ENCODE results near the gene FEZF1.
"Not testable (repeated sequence)": the region's sequence is repeated elsewhere in the genome, so short reads cannot be mapped to it uniquely, and the experiment has no call there.

The FEZF1 gene

GRCh38 chr7:122306320-122307227 lies 2.0 kb upstream of the FEZF1 start:
- no peak for DNase-seq

GRCh38 chr7:122305475-122306319 lies 1.1 kb upstream of the FEZF1 start:
- peak; percentile 58 for DNase-seq

GRCh38 chr7:122304996-122305421 lies 459 bp upstream of the FEZF1 start:
- no peak for DNase-seq

- no peak for DNase-seq
Measured at GRCh38 chr7:122303531-122304318, 825 bp downstream of the FEZF1 start.

DNA sequence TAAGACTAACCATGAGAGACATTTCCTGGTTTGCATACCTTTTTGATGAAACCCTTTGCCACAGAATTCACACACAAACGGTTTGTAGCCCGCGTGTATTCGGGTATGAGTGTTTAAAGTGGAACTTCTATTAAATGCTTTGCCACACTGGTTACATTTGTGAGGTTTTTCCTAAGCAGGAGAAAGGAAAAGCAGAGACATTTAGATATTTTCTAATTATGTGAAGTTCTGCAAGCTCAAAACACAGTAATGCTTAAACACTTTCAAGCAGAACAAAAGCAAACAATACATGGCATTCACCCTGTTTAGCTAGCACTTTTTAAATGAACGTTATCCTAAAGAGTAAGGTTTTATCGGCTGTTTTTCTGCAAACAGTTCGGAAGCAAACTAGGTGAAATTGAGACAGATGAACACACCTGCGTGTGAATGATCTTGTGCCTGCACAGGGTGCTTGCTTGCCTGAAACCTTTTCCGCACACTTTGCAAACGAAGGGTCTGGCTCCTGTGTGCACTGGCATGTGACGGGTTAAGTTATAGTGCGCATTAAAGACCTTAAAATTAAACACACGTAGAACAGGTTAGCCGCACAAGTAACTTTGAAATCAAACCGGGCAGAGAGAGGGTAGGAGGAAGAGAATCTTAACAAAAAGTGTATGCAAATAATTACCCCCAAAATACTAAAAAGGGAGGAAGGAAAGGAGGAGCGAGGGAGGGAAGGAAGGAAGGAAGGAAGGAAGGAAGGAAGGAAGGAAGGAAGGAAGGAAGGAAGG lies 1.6 kb downstream of the FEZF1 start:
- no peak for DNase-seq

DNA sequence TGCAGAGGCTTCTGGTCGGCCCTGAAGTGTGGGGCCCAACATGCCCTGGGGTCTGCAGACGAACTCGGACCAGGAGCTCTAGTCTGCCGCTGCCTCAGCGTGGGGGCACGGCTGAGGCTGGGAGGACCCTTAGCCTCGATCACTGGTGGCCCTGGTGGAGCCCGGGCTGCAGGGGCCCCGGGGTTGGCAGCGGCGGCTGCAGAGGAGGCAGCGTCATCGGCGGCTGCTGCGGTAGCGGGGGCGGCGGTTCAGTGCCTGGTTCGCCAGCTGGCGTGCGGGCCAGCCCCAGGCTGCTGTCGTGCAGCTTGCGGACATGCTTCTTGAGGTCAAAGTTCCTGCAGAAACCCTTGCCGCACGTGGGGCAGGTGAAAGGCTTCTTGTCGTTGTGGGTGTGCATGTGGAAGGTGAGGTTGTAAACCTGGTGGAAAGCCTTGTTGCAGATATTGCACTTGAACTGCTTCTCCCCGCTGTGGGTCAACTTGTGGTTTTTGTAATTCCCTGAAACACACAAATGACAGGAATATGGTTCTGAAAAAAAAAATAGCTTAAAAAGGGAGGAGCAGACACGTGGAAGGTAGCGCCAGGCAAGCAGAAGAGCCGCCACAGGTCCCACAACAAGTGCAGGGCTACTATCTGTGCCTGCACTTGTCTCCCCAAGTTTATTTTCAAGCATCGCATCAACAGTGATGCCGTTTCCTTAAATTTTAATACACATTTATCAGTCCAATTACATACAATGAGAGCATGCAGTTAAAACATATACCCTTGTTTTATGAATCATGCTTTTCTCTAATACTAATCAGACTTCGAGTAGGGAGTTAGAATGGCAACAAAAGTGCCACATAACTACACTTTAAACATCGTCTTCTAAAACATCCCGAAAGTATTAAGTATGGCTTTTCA lies 2.4 kb downstream of the FEZF1 start:
- DNase-seq, result no peak

DNA sequence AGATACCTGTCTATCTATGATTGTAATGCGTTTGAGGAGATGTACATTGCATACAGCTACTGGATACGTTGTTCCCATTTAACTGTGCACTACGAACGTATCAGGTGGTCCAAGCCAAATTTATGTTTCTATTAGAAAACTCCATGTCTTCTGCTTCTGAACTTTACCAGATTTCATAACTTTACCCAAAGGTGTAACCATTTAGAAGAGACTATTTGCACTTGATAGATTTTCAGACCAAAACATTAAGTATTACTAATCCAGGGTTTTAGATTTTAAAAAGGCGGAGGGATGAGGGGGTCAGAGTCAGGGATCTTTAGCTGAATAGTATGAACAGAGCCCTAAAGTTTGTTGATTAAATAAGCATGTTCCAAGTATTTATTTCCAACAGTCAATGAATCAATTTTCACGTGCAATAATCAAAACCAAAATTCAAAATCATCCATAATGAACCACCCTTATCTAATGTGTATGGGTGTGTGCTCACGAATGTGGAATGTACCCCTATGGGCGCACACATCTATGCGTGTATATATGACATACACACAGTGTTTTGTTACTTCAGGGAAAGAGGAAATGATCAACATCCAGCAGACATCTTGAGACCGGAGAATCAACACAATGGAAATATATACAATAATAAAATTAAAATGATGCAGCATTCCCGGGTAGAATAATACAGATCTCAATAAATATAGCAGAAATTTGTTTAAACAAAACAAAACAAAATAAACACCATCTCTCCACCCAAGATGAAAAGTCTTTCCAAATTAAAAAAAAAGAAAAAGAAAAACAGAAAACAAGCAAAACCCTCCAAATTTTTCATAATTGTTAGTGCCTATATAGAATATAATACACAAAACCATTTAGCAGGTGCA lies 3.4 kb downstream of the FEZF1 start:
- no peak for DNase-seq

- no peak for DNase-seq
Measured at GRCh38 chr7:122300211-122300932, 4.2 kb downstream of the FEZF1 start.

DNA sequence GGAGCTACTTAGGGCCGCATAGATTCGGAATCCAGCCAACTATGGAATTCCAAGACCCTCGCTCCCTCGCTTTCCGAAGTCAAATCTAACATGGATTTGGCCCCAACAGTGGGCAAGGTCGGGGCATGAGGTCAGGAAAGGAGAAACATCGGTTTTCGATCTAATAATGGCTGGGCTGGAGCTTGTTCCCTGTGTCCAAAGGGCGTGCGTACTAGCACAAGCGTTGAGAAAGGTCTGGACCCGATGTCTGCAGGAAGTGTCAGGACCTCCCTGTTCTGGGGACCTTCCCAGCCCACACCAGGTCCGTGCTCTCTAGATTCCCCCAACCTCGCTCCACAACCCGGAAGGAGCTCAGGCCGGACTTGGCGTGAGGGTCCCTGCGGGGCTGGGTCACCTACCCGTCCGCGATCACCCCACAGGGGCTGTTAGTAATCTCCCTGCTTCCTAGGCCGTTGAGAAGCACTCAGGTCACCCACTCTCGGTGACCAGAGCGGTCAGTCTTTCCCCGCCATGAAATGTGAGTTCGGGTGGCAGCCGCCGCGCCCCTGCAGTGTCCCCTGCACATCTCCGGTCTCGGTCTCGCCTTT lies 4.8 kb downstream of the FEZF1 start:
- DNase-seq, result no peak

DNA sequence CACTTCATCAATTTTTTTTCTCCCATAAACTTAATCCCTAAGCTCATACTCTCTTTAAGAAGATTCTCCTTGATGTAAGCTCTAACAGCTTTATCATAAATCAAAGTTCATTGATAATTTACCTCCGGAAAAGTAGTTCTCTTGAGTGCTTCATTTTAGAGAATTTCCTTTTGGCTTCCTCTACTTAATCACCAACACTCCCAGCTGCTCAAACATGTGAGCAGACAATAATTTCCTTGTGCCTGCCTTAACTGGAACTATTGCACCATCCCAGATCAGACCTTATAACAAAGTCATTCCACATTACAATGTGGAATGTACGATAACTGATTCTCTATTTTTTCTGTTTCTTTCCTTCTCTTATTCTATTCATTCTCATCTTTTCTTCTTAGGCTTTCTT lies 5.9 kb downstream of the FEZF1 start:
- DNase-seq, result no peak

DNA sequence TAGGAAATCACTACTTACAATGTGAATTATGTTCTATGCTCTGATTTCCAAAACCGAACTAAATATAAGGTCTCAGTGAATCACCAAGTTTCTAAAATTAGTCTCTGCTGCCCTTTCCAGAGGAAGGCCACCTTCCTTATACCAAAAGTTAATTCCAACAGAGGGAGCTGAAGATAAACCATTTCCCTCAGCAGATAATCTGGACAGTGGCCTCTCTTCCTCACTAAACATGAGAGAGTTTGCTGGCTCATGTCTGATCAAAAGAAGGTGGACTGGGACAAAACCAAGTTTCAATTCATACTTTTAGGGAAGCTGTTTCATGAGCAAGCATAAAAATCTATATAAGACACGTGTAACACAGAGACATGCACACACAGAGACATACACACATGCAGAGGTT lies 6.4 kb downstream of the FEZF1 start:
- DNase-seq, result no peak

DNA sequence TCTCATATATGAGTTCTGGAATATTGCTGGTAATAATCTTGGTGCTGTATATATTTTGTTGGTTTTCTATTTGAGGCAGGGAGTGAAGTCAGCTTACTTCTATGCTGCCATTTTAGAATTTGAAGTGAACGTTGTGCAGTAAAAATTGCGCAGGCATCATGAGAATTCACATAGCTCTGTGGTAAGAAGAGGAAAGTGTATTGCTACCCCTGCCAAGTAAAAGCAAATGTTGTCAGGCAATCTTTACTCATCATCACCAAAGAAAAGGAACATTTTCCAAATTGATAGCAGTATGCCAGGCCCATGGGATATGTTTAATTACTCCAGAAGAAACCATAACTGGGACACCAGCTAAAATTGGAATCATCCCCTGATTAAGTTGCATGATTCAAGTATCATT lies 13.4 kb downstream of the FEZF1 start:
- DNase-seq, result no peak

DNA sequence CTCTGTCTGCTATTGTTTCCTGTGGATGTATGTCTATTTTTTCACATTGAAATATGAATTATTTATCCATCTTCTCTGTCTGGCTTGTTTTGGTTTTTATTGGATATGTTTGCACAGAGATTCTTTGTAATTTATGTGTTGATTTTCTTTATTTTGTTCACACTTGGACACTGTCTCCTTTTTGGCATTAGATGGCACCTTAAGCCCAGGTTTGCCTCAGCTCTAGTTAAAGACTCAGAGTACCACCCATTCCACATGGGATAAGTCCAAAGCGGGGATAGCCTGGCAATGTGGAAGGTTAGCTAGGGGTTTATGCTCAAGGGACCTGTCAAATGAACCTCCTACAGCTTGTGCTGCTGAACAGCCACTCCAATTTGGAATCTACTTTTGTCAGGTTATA lies 14.1 kb downstream of the FEZF1 start:
- no peak for DNase-seq

- no peak for DNase-seq
Measured at GRCh38 chr7:122289426-122289825, 15.1 kb downstream of the FEZF1 start.

- not testable (repeated sequence) for DNase-seq
Measured at GRCh38 chr7:122284608-122285007, 19.9 kb downstream of the FEZF1 start.

GRCh38 chr7:122273117-122273516 lies 31.4 kb downstream of the FEZF1 start:
- no peak for DNase-seq

DNA sequence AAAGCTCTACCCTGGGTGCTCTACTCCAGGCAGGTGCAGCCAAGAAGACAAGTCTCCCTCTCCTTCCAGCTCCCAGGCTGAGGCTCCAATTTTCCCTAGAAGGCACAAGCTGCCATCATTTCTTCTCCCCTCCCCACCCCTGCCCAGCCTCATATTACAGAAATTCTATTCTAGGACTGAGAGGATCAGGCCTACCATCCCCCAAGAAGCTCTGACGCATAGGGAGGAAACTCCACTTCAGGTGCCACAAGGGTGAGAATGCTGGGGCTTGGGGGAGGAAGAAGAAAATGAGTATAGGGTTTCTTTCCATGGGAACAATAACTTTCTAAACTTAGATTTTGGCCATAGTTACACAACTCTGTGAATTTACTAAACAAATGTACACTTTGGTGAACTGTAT lies 35.3 kb downstream of the FEZF1 start:
- no peak for DNase-seq

DNA sequence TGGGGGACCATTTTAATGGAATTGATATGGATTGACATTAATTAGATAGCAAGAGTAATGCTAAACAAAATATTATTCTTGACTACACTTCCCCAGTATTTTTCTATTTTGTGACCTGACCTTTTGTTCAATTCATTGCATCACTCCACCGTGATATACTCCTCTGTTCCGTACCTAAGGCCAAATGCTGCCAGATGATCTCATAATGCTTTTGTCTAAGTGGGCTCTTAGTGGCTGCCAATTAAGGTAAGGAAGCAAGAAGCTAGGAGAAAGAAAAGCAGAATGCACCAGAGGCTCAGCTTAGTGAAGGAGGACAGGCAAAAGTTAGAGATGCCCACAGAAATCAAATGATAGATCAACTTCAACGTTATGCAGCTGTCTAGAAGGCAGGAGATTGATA lies 36.4 kb downstream of the FEZF1 start:
- DNase-seq, result peak; percentile 52

- no peak for DNase-seq
Measured at GRCh38 chr7:122262246-122262645, 42.3 kb downstream of the FEZF1 start.

Data from NCI-H1436 (cell line).